ENCODE data around the gene CCDC14.
"Not testable (repeated sequence)": the region's sequence is repeated elsewhere in the genome, so short reads cannot be mapped to it uniquely, and the experiment has no call there.

CCDC14 gene

GRCh38 chr3:123960781-123961507, at the start of gene CCDC14:
TSS of gene CCDC14 (minus strand) at chr3:123961229. CDS start at chr3:123961173, 56 bp downstream.
- DNase-seq (ENCODE audit: low read depth), result peak; percentile 80

DNA sequence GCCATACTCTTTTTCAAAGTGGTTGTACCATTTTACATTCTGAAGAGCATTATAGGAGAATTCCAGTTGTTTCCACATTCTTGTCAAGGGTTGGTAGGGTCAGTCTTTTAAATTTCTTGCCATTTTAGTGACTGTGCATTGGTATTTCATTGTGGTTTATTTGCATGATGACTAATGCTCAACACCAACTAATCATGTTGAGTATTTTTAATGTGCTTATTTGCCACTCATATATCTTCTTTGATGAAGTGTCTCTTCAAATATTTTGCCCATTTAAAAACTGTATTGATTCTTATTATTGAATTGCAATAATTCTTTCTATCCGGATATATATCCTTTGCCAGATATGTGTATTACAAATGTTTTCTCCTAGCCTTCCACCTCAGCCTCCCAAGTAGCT, 47.3 kb upstream of the CCDC14 start:
- DNase-seq (ENCODE audit: low read depth), result not testable (repeated sequence)

- no peak for DNase-seq (ENCODE audit: low read depth)
Measured at GRCh38 chr3:124007186-124007585, 46.2 kb upstream of the CCDC14 start.

DNA sequence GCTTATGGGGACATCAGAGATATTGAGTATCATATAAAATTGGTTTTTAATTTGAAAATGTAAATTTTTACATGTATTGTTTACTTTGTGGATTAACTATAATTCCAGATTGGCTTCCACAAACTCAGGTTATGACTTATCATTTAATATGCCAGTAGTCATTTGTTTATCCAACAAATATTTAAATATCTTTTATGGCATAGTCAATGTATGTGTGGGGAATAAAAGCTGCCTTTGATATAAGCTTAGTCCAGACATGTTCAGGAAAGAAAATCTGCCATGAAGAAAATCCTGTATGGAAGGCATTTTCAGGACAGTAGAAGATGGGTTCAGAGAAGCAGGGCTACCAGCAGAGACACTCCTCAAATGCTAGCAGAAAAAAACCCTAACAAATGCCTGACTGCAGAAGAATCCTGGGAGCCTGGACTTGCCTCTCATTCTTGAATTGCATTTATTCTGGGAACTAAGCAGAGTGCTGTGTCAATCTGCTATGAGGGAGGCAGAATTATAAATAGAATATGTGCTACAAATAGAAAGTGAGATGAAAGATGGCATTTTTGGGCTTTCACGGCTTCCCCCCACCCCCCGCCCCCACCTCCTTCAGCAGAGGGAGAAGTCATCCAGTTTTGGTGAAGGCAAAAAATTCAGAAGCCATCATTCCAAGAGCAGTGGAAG, 41.5 kb upstream of the CCDC14 start:
- not testable (repeated sequence) for DNase-seq (ENCODE audit: low read depth)

DNA sequence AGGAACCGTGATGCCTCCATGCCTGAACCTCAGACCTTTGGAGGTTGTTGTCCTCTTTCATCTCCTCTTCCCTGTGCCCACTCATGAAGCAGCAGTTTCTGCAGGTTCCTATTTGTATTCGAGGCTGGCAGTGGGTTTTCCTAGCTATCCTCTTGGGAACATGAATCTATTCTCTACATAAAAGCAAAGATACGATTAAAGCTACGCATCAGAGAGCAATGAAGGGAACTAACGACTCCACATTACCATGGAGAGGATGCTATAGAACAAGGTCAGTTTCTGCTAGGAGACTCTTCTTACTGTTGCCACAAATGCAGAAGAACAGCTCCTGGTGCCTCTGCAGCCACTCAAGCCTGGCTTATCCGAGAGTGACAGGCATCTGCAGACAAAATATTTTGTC, 40.3 kb upstream of the CCDC14 start:
- DNase-seq (ENCODE audit: low read depth), result not testable (repeated sequence)

DNA sequence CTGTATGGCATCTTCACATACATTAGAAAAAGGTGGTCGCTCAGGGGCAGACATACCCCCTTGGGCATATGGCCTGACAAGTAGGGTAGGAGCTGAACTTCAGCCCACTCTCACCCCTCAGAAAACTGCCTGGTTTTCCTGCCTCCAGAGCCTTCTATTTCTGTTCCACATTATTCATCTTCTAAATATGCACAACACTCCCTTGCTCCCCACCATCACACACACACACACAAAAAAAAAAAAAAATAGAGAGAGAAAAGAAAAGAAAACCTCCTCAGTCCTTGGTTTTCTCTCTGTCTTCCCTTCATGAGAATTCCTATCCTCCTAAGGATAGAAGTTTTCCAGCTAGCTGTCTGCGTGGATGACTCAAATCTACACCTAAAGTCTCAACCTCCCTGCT, 36.5 kb upstream of the CCDC14 start:
- DNase-seq (ENCODE audit: low read depth), result no peak

GRCh38 chr3:123993818-123994217, 32.8 kb upstream of the CCDC14 start:
- DNase-seq (ENCODE audit: low read depth), result no peak

- not testable (repeated sequence) for DNase-seq (ENCODE audit: low read depth)
Measured at GRCh38 chr3:123991730-123992588, 30.9 kb upstream of the CCDC14 start, which contains the start of gene ROPN1. TSS of gene ROPN1 (minus strand) at chr3:123992124. CDS start at chr3:123980481, 11,643 bp downstream.

- DNase-seq (ENCODE audit: low read depth), result no peak
Measured at GRCh38 chr3:123986427-123986826, 25.4 kb upstream of the CCDC14 start.

DNA sequence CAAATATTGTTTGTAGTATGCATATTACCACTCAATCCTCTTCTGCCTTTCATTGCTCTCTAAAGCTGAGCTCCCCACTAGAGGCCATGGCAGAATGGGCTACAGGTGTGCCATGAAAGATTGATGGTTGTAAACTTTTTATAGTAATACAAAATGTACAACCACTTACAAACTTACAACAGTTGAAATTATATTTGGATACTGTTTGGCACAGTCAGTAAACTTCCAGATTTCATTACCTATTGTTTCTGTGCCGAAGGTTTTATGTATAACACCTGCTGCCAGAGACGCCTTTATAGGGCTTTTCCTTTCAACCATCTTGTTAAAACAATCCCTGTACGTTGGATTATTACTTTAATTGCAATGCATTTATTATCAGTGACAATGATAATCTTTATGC, 23.9 kb upstream of the CCDC14 start:
- no peak for DNase-seq (ENCODE audit: low read depth)

DNA sequence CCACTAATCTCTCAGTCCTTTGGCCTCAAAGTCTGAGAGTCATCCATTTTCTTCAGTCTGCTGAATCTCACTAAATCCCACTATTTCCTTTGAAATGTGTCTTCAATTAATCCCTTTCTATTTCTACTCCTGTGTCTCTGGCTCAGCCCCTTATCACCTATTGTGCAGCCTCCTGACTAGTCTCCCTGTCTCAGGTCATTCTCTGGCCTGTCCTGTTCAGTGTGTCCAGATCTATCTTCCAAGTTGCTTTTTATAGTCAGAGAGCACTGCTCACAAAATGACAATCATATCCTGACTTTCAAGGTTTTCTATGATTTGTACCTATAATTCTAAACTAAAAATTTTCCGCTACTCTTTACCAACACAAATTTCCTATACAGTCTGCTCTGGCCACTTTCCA, 23.3 kb upstream of the CCDC14 start:
- no peak for DNase-seq (ENCODE audit: low read depth)

DNA sequence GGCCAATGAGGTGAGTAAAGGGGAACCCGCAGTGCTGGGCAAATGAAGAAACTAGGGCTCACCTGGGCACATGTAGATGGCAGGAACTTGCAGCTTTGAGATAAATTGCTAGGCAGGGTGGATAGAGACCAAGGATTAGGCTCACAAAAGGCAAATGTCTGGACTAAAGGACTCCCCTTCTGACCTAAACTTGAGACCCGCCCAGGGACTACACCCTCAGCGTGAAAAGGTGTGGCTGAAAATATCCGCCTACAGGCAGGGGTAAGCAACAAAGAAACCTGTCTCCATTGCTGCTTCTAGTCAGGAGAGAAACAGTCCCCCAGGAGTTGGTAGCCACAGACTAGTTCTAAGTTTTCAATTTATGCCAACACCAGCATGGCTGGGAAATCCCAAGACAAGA, 20.3 kb upstream of the CCDC14 start:
- not testable (repeated sequence) for DNase-seq (ENCODE audit: low read depth)

DNA sequence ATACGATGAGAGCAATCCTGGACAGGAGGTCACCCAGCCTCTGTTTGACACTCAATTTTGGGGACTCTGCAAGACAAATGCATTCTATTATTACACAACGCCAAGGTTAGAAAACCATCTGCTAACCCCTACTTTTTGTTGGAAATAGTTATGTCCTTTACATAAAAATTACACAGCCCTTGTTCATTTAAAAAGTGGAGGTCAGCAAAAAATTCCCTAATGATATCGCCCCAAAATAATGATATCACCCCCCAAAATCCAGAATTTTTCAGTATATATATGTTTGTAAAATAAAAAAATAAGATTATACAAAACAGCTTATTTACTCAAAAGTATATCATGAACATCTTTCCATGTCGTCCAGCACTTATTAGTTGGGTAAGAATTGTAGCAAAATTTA, 19.5 kb upstream of the CCDC14 start:
- no peak for DNase-seq (ENCODE audit: low read depth)

GRCh38 chr3:123979525-123980501, 18.8 kb upstream of the CCDC14 start:
- DNase-seq (ENCODE audit: low read depth), result not testable (repeated sequence)

- not testable (repeated sequence) for DNase-seq (ENCODE audit: low read depth)
Measured at GRCh38 chr3:123976904-123977303, 15.9 kb upstream of the CCDC14 start.

DNA sequence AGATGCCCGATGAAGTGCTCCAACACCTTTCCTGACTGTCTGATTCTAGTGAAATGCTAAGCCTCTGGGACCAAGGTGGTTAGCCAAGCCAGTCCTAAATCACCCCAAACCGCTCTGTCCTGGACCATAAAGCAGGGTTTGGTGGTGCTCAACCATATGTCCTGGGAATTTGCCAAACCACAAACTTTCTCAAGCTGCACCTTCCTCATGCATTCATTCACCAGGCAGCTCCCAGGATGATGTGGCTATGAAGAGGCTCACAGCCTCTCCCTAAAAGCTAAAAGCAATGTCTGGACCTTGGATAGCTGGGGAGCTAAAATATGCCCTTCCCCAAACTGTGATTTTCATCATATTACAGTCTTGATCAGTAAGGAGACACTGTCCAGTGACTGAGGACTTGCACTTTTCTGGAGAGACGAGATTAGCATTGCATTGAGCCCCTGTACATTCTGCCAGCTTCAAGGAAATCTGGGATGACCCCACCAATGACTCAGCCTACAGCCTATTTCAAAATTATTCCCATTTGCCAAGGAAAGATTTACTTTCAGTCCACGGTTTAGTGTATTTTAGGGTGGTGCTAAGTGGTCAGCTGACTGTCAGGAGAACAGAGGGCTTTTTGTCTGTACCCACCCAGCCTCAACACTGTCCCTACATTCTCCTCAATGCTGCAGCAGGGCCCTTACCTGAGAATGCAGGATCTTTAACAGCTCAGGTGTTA, 15.3 kb upstream of the CCDC14 start:
- DNase-seq (ENCODE audit: low read depth), result not testable (repeated sequence)

DNA sequence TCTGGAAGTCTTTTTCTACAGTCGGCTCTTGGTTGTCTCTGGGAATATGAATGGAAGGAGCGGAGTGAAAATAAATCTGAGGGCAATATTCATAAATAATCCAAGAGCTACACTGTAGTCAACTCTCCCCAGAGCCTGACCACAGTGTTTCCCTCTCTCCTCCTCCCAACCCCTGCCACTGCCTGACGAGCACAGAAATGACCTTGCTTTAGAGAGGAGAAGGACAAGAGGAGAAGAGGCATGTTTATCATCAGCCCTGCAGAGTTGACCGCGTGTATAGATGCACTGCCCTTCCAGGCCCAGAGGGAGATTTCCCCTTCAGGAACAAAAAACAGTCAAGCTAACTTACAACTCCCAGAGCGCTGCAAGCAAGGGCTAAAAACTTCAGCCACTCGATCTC, 14.0 kb upstream of the CCDC14 start:
- DNase-seq (ENCODE audit: low read depth), result not testable (repeated sequence)

- DNase-seq (ENCODE audit: low read depth), result no peak
Measured at GRCh38 chr3:123971406-123971805, 10.4 kb upstream of the CCDC14 start.

- not testable (repeated sequence) for DNase-seq (ENCODE audit: low read depth)
Measured at GRCh38 chr3:123967260-123967659, 6.2 kb upstream of the CCDC14 start.

- not testable (repeated sequence) for DNase-seq (ENCODE audit: low read depth)
Measured at GRCh38 chr3:123966799-123967198, 5.8 kb upstream of the CCDC14 start.

DNA sequence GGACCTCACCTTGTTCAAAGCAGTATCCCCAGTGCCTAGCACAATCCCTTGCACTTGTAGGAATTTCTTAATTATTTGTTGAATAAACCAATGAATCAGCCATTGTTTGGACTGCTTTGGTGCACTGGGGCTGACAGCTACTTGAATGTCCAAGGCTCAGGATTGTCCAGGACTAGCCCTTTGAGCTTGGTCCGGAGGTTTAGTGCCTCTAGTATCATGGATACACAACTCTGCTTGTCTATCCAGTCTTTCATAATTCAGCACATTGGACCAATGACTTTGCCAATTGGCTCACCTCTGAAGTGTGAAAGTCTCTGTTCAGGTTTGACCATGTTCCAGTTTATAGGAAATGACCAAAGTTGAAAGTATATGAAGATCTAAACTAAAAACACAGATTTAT, 3.8 kb upstream of the CCDC14 start:
- DNase-seq (ENCODE audit: low read depth), result not testable (repeated sequence)

All from activated T-cell treated with anti-CD3 and anti-CD28 coated beads for 24 hours (primary cell).